ENCODE measurements around the gene PSAP.
"Not testable (repeated sequence)": the region's sequence is repeated elsewhere in the genome, so short reads cannot be mapped to it uniquely, and the experiment has no call there.

Gene PSAP

DNA sequence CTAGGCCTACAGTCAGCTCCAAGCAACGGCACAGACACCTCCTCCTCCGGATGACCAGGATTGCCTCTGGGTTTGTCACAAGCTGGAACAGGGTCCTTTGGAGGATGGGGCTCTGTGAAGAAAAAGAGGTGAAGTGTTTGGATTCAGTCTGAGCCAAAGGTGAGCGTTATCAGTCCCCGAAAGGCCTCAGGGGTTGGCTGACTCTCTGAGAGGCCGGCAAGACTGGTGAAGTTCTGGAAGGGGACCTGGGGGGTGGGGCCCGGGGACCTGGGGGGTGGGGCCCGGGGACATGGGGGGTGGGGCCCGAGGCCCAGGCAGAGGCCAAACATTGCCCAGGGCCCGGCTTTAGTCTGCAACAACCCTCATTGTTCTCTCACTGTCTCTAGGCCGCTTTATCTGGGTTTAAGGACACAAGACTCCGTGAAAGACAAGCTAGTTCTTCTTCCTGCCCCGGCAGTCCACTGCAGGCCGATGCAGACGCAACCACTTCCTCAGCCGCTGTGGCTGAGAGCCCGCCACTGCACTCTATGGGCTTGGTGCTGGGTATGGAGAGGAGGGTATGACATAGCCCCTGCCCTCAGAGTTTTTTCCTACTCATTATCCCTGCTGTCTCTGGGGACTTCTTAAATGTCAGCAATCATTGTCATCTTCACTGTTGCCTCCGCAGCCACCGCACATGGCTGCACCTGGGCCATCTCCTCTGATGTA, 27.4 kb upstream of the PSAP start:
- peak overlapping the region; percentile 64 for H3K4me3 ChIP-seq (ENCODE audit: low read length)
- peak; percentile 91 for DNase-seq (ENCODE audit: low read depth, low spot score)

DNA sequence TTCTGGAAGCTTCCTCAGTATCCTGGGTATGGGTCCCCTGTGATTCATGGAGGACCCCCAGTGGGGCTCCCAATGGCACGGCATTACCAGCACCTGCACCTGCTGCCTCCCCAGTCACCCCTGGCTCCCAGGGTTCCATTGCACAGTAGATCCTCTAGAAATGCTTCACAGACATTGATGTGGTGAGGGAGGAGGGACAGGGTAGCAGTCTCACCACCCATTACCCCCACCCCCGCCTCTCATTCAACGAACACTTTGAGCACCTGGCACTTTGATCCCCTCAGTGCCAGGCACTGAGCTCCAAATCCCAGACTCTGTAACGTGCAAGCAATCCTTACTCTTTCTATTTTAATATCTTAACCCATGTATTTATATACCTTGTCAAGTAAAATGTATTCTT, 26.8 kb upstream of the PSAP start:
- DNase-seq (ENCODE audit: low read depth, low spot score) = peak; percentile 98

DNA sequence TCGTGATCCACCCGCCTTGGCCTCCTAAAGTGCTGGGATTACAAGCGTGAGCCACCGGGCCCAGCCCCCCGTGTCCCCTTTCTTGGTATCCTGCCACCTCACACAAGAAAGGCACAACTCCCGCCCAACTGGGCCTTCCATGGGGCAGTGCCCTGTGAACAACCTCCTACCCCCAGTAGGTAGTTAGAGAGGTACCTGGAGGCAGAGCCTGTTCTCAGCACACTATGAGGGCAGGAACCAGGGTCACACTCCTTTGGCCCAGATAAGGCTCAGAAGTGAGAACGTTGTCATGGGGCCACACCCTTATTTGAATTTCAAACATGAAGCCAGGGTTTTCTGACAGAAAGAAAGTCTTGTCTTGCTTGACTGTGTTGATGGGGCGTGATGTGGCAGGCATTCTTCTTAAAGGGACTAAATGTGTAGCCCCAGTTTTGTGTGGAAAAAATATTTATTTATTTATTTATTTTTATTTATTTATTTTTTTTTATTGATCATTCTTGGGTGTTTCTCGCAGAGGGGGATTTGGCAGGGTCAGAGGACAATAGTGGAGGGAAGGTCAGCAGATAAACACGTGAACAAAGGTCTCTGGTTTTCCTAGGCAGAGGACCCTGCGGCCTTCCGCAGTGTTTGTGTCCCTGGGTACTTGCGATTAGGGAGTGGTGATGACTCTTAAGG, 23.8 kb upstream of the PSAP start:
- H3K4me3 ChIP-seq (ENCODE audit: low read length); DNase-seq (ENCODE audit: low read depth, low spot score): not testable (repeated sequence)

More for the DNA sequence above, 26.8 kb upstream of the PSAP start:
- H3K4me3 ChIP-seq (ENCODE audit: low read length) = peak overlapping the region; percentile 64

GRCh38 chr10:71873582-71874211, 22.6 kb upstream of the PSAP start:
- DNase-seq (ENCODE audit: low read depth, low spot score) = no peak
- H3K4me3 ChIP-seq (ENCODE audit: low read length) = no peak overlapping the region

GRCh38 chr10:71869601-71870000, 18.6 kb upstream of the PSAP start:
- not testable (repeated sequence) for H3K4me3 ChIP-seq (ENCODE audit: low read length); DNase-seq (ENCODE audit: low read depth, low spot score)

DNA sequence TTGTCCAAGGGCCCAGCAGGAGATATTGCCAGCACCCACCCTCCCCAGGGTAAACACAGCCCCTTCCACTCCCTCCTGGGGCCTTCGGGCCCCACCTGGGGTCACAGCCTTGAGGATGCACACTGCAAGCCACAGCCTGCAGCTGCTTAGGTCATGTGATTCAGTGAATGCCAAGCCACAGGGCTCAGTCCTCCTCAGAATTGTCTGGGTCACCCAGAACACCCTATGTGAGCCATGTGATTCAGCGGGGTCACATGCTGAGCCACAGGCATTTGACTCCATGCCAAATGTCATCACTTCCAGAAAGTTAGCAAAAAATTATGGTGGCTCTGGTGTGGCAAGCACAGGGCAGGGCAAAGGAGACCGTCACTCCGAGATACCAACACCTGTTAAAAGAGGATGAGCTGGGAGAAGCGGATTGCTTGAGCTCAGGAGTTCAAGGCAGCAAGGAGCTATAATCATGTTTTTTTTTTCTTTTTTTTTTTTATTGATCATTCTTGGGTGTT, 17.2 kb upstream of the PSAP start:
- DNase-seq (ENCODE audit: low read depth, low spot score) = no peak
- no peak overlapping the region for H3K4me3 ChIP-seq (ENCODE audit: low read length)

DNA sequence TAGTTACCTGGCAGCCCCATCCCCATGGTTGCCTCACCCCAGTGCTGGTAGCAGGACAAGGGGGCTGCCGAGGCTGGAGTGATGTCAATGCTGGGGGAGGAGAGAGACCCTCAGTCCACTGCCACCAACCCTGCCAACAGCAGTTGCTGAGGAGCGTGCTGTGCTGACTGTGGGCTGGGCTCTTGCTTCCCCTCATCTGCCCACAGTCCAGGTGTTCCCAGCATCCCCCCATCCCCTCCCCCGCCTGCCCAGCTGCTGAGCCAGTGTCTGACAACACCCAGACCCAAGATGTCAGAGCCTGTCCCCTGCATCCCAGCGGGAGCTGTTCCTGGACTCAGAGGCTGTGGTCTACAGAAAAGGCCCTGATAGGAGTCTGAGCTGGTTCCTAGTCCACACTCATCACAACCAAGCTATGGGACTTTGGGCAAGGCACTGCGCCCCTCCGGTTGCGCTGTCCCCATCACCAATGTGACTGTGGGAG, 14.6 kb upstream of the PSAP start:
- H3K4me3 ChIP-seq (ENCODE audit: low read length) = no peak overlapping the region
- no peak for DNase-seq (ENCODE audit: low read depth, low spot score)

GRCh38 chr10:71864911-71865361, 13.9 kb upstream of the PSAP start:
- no peak overlapping the region for H3K4me3 ChIP-seq (ENCODE audit: low read length)
- DNase-seq (ENCODE audit: low read depth, low spot score) = no peak

DNA sequence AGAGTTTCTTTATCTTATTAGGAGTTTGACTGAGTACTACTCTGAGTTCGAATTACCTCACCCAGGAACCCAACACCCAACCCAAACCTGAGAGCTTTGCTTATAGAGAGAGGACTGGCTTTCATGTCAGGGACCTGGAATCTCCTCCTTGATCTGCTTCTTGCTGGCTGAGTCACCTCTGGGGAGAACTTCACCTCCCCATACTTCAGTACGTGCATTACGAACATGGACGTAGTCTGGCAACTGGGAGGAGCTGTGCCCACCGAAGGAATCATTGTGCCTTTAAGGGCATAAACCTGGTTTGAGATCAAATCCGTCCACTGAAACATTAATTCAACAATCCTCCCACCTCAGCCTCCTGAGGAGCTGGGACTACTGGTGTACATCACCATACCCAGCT, 12.2 kb upstream of the PSAP start:
- no peak overlapping the region for H3K4me3 ChIP-seq (ENCODE audit: low read length)
- DNase-seq (ENCODE audit: low read depth, low spot score) = no peak

DNA sequence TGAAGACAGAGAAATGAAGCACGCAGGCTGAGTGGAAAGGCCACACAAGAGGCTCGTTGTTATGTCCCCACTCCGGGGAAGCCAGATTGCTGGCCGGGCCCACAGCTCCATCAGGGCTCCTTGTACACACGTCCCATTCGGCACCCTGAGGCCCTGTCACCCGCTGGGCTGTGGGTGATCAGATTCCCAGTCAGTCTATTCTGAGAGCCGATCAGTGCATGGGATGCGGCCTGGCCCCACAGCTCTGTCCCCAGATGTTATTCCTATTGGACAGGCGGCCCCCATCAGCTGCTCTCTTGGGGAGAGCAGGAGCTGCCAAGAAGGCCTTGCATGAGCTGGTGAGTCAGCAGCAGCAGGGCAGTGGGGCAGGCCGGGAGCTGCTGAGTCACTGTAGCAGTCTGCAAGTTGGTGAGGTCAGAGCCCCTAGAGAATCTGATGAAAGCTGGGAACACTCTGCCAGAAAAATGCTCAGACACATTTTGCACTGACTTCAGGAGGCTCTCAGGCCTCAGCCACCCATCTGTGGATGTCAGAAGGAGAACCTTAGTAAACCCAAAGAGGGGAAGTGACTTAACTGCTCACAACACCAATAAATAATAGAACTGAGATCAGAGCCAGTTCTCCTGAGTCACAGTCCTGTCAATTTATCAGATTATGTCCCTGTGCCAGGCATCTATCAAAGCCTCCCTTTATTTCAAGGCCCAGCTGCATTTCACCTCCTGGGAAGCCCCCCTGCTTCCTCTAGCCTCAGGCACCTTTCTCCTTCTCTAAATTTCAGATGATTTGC, 9.4 kb upstream of the PSAP start:
- DNase-seq (ENCODE audit: low read depth, low spot score) = no peak
- H3K4me3 ChIP-seq (ENCODE audit: low read length) = no peak overlapping the region

DNA sequence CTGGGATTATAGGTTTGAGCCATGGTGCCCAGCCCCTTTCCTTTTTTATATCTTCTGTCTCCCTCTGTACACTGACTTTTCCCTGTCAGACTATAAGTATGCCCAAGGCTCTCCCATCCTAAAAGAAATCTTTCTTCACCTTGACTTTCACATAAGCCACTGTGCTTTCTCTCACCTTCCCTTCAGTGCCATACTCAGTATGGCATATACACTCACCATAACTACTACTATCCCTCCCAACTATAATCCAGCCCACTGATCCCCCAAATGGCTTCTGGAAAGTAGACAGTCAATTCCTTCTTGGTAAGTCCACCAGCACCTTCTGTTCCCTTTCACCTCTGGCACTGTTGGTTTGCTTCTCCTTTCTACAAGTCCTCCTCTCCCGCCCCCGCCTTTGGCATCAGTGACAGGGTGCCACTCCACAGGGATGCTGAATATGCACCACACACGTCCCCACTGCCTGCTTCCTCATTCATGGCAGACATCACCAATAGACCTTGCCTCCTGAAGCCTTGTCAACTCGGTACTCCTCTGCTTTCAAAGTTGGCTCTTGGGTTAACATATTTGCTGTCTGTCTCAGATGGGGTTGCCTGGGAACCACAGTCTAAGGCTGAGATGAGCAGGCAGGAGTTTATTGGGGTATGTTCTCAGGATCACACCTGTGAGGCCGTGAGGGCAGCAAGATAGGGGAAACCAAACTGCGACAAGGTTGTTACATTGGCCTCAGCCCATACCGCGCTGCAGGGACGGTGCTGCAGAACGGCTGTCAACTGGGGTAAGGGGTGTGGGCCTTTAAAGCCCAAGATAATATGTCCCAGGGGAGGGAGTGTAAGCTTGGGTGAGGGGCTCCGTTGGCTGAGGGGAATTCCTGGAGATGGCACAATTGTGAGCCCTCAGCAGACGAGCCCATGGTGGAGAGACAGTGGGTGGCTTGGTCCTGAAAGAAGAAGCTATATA, 7.2 kb upstream of the PSAP start:
- no peak for DNase-seq (ENCODE audit: low read depth, low spot score)
- H3K4me3 ChIP-seq (ENCODE audit: low read length) = no peak overlapping the region

- H3K4me3 ChIP-seq (ENCODE audit: low read length) = no peak overlapping the region
- DNase-seq (ENCODE audit: low read depth, low spot score) = no peak
These were observed 5.6 kb upstream of the PSAP start for GRCh38 chr10:71856619-71857018.

- H3K4me3 ChIP-seq (ENCODE audit: low read length) = no peak overlapping the region
- no peak for DNase-seq (ENCODE audit: low read depth, low spot score)
These were observed 3.0 kb upstream of the PSAP start for GRCh38 chr10:71854031-71854430.

- no peak overlapping the region for H3K4me3 ChIP-seq (ENCODE audit: low read length)
- no peak for DNase-seq (ENCODE audit: low read depth, low spot score)
These were observed 1.4 kb upstream of the PSAP start for GRCh38 chr10:71852355-71852937.

- peak overlapping the region; percentile 98 for H3K4me3 ChIP-seq (ENCODE audit: low read length)
- DNase-seq (ENCODE audit: low read depth, low spot score) = not testable (repeated sequence)
These were observed 529 bp upstream of the PSAP start for GRCh38 chr10:71851465-71852095.

GRCh38 chr10:71850021-71850742, 869 bp downstream of the PSAP start:
- DNase-seq (ENCODE audit: low read depth, low spot score) = no peak
- peak overlapping the region; percentile 98 for H3K4me3 ChIP-seq (ENCODE audit: low read length)

DNA sequence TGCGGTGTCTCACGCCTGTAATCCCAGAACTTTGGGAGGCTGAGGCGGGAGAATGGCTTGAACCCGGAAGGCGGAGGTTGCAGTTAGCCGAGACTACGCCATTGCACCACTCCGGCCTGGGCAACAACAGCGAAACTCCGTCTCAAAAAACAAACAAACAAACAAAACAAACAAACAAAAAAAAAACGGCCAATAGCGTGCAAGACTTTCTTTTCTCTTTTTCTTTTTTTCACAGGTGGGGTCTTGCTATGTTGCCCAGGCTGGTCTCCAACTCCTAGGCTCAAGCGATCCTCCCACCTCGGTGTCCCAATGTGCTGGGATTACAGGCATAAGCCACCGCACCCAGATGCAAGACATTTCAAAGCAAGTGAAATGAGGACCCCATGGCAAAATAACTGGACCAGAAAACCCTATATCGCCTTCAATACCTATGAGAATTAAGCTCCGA, 1.6 kb downstream of the PSAP start:
- peak overlapping the region; percentile 98 for H3K4me3 ChIP-seq (ENCODE audit: low read length)
- no peak for DNase-seq (ENCODE audit: low read depth, low spot score)

Data from Jurkat, Clone E6-1 (cell line).